Nephron progenitor cell (in vitro differentiated cells): Measurements from ENCODE around the gene P4HB.

ENCODE experiments used
- DNase-seq: peaks from one replicate; pipeline ENCODE4 v3.0.0; 2021
- H3K27ac Mint-ChIP-seq: 2 replicates; pipeline ENCODE4 v1.8.0; 2021; ENCODE audit warnings: mild to moderate bottlenecking, moderate library complexity, mixed read lengths
- H3K27me3 Mint-ChIP-seq: 2 replicates; pipeline ENCODE4 v1.8.0; 2021; ENCODE audit warnings: mild to moderate bottlenecking, low read depth, mixed read lengths; ENCODE audit not compliant: poor library complexity
- H3K36me3 Mint-ChIP-seq: 2 replicates; pipeline ENCODE4 v1.8.0; 2021; ENCODE audit warnings: low read depth, mixed read lengths
- H3K4me1 Mint-ChIP-seq: 2 replicates; pipeline ENCODE4 v1.8.0; 2021; ENCODE audit warnings: mixed read lengths
- H3K4me3 Mint-ChIP-seq: 2 replicates; pipeline ENCODE4 v1.8.0; 2021; ENCODE audit warnings: mild to moderate bottlenecking, moderate library complexity, mixed read lengths
- H3K9me3 Mint-ChIP-seq: 2 replicates; pipeline ENCODE4 v1.8.0; 2021; ENCODE audit warnings: mild to moderate bottlenecking, moderate library complexity, mixed read lengths
- CTCF ChIP-seq: fragments of 200-600 bp; sonication (generic); IDR thresholded peaks from 2 replicates; pipeline ENCODE4 v1.5.0; 2021; ENCODE audit warnings: antibody characterized with exemption

P4HB gene

GRCh38 chr17:81889602-81890001, 29.3 kb upstream of the P4HB start:
- Mint-ChIP-seq H3K4me3 (peak overlapping the region; percentile 87), H3K27ac (peak overlapping the region; percentile 57), H3K36me3 (peaks cover 40% of the 10 kb centered on the region), H3K4me1 (peaks cover 21% of the 10 kb centered on the region), H3K9me3 (no peaks in the 10 kb centered on the region), H3K27me3 (no peaks in the 10 kb centered on the region)
- DNase-seq, result no peak
- no peak for TF ChIP-seq CTCF

- peak overlapping the region; percentile 87 for H3K4me3 Mint-ChIP-seq
- no peak for TF ChIP-seq CTCF
- peaks cover 21% of the 10 kb centered on the region for H3K4me1 Mint-ChIP-seq
- no peaks in the 10 kb centered on the region for H3K27me3 Mint-ChIP-seq
- no peak for DNase-seq
- H3K27ac Mint-ChIP-seq, result peak overlapping the region; percentile 57
- H3K9me3 Mint-ChIP-seq, result no peaks in the 10 kb centered on the region
- H3K36me3 Mint-ChIP-seq, result peaks cover 45% of the 10 kb centered on the region
Observed at GRCh38 chr17:81888988-81889595, 28.8 kb upstream of the P4HB start.

- Mint-ChIP-seq H3K36me3 (peaks cover 48% of the 10 kb centered on the region), H3K4me3 (peak overlapping the region; percentile 87), H3K27ac (no peak overlapping the region), H3K9me3 (no peaks in the 10 kb centered on the region), H3K4me1 (peaks cover 21% of the 10 kb centered on the region), H3K27me3 (no peaks in the 10 kb centered on the region)
- TF ChIP-seq CTCF, result no peak
- DNase-seq, result no peak
Observed at GRCh38 chr17:81888105-81888987, 28.0 kb upstream of the P4HB start.

- H3K27ac Mint-ChIP-seq, result peak overlapping the region; percentile 42
- H3K4me3 Mint-ChIP-seq, result no peak overlapping the region
Observed at GRCh38 chr17:81885869-81886548, 25.7 kb upstream of the P4HB start.

GRCh38 chr17:81885454-81885853, 25.1 kb upstream of the P4HB start:
- H3K27ac Mint-ChIP-seq, result peak overlapping the region; percentile 42
- TF ChIP-seq CTCF, result no peak

More at GRCh38 chr17:81885869-81886548, 25.7 kb upstream of the P4HB start:
- Mint-ChIP-seq H3K9me3 (no peaks in the 10 kb centered on the region), H3K4me1 (peaks cover 21% of the 10 kb centered on the region), H3K36me3 (peaks cover 64% of the 10 kb centered on the region), H3K27me3 (no peaks in the 10 kb centered on the region)
- TF ChIP-seq CTCF, result no peak
- no peak for DNase-seq

More at GRCh38 chr17:81885454-81885853, 25.1 kb upstream of the P4HB start:
- no peak for DNase-seq
- Mint-ChIP-seq H3K9me3 (no peaks in the 10 kb centered on the region), H3K36me3 (peaks cover 67% of the 10 kb centered on the region), H3K4me1 (peaks cover 19% of the 10 kb centered on the region), H3K4me3 (no peak overlapping the region), H3K27me3 (no peaks in the 10 kb centered on the region)
